ENCODE measurements around the gene COG4.

COG4 gene

GRCh38 chr16:70478912-70479341 lies 44.4 kb downstream of the COG4 start:
- no peak for DNase-seq (ENCODE audit: low spot score)

- DNase-seq (ENCODE audit: low spot score): no peak
These were observed 45.2 kb downstream of the COG4 start for GRCh38 chr16:70478169-70478568.

GRCh38 chr16:70476272-70477020 lies 46.9 kb downstream of the COG4 start:
- peak; percentile 94 for DNase-seq (ENCODE audit: low spot score)

- DNase-seq (ENCODE audit: low spot score): no peak
These were observed 48.1 kb downstream of the COG4 start for GRCh38 chr16:70475054-70475871.

- no peak for DNase-seq (ENCODE audit: low spot score)
These were observed 48.9 kb downstream of the COG4 start for GRCh38 chr16:70474320-70475053.

DNA sequence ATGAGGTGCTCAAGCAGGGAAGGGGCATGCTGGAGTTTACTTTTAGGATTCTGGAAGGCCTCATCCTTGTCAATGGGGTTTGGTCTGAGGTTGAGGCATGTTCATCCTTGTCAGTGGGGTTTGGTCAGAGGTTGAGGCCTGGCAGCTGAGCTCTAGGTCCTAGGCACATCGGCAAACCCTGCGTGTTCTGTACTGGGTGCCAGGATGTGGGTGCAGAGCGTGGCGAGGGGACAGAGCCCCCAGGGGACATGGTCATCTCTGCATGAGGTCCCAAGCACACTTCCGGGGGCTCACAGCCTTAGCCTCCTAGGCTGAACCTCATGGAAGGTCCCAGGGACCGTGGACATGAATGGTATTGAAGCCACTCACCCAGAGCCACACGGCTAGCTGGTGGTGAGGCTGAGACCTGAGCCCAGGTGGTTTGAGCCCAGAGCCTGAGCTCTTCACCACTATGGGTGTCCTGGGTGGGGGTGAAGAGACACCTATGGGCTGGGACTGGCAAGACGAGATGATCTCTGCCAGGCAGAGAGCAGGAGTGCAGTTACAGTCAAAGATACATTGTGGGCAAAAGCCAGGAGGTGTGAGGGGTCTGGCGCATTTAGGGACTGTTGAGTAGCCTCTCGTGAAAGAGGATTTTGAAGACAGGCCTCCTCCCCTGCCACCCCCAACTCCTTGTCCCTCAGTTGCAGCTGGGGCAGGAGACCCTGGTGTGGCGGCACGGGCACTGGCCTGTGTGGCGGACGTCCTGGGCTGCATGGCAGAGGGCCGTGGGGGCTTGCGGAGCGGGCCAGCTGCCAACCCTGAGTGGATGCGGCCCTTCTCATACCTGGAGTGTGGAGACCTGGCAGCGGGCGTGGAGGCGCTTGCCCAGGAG lies 49.7 kb downstream of the COG4 start:
- no peak for DNase-seq (ENCODE audit: low spot score)

DNA sequence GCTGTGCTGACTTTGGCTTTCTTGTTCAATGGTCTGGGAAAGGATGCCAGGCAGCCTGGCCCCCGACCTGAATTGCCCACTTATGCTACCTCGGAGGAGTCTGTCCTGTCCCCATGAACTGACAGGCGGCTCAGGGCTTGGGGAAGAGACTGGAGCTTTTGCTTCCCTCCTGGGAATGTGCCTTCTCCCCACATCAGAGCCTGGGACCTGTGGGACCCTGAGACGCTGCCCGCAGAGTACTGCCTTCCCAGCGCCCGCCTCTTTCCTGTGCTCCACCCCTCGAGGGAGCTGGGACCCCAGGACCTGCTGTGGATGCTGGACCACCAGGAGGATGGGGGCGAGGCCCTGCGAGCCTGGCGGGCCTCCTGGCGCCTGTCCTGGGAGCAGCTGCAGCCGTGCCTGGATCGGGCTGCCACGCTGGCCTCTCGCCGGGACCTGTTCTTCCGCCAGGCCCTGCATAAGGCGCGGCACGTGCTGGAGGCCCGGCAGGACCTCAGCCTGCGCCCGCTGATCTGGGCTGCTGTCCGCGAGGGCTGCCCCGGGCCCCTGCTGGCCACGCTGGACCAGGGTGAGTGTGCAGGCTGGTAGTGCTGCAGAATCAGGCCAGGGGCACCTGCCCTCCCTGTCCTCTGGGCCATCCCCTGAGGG lies 50.4 kb downstream of the COG4 start:
- no peak for DNase-seq (ENCODE audit: low spot score)

DNA sequence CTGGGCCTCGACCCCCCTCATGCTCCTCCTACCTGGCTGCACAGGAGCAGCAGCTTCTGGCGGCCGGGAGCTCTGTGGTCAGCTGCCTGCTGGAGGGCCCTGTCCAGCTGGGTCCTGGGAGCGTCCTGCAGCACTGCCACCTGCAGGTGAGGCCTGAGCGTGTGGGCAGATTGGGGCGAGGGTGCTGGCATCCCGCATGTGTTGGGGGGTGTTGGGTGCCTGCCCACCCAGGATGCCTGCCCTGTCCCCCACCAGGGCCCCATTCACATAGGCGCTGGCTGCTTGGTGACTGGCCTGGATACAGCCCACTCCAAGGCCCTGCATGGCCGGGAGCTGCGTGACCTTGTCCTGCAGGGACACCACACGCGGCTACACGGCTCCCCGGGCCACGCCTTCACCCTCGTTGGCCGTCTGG lies 52.4 kb downstream of the COG4 start:
- DNase-seq (ENCODE audit: low spot score): peak; percentile 55

GRCh38 chr16:70470141-70470926 lies 53.0 kb downstream of the COG4 start:
- no peak for DNase-seq (ENCODE audit: low spot score)

DNA sequence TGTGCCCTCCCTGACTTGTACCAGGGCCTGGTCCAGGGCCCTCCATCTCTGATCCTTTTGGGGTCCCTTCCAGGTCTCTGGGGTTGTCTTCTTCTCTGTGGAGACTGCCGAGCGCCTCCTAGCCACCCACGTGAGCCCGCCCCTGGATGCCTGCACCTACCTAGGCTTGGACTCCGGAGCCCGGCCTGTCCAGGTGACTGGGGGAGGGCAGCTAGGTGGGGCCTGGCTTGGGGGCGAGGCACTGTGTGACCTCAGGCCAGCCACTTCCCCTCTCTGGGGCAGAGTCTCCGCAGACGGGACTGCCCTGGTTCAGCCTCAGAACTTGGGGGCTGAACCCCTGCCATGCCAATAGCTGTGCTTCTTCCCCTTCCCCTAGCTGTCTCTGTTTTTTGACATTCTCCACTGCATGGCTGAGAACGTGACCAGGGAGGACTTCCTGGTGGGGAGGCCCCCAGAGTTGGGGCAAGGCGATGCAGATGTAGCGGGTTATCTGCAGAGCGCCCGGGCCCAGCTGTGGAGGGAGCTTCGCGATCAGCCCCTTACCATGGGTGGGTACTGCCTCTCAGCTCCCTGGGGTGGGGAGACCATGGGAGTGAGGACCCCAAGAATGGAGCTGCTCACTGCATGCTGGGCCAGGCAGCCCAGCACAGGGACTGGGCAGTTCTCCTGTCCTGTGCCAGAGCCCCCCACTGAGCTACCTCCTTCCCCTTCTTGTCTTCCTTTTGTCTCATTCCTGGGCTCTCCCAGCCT lies 54.4 kb downstream of the COG4 start:
- no peak for DNase-seq (ENCODE audit: low spot score)

DNA sequence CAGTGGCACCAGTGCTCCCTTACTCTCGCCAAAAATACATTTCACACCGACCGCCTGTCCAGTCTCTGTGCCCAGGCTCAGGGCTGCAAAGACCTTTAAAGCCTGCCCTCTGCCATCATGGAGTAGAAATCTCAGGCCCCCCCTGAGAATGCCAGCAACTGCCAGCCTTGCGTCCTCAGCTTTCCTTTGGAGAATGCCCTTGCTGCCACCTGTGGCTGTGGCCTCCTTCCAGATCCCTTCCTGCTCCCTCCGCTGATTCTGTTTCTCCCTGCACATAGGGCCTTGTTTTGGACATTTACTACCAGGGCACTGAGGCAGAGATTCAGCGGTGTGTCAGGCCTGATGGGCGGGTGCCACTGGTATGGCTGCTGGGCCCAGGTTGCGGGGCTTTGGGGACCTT lies 55.7 kb downstream of the COG4 start:
- no peak for DNase-seq (ENCODE audit: low spot score)

DNA sequence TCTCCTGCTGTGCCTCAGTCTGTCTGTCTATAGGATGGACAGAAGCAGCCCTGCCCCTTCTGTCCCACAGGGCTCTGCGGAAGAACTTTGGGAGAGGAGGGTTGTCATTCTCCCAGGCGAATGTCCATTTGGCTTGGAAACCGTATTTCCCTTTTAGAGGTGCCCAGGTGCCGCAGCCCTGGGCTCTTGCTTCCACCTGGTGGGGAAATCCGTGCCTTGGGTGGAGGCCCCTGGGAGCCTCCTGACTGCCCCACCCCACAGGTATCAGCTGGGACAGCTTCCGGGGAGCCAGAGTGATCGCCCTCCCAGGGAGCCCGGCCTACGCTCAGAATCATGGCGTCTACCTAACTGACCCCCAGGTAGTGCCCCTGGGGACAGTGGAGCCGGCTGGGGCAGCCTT lies 56.2 kb downstream of the COG4 start:
- no peak for DNase-seq (ENCODE audit: low spot score)

DNA sequence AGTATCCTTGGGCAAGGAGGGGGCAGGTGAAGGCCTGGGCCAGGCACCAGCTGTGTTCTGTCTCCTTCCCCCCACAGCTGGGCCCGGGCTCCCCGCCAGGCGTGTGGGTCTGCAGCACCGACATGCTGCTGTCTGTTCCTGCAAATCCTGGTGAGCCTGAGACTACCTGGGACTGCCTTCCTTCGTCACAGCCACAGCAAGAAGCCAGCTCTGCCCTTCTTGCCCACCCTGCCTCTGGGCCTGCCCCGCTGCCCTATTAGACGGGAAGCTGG lies 56.6 kb downstream of the COG4 start:
- no peak for DNase-seq (ENCODE audit: low spot score)

DNA sequence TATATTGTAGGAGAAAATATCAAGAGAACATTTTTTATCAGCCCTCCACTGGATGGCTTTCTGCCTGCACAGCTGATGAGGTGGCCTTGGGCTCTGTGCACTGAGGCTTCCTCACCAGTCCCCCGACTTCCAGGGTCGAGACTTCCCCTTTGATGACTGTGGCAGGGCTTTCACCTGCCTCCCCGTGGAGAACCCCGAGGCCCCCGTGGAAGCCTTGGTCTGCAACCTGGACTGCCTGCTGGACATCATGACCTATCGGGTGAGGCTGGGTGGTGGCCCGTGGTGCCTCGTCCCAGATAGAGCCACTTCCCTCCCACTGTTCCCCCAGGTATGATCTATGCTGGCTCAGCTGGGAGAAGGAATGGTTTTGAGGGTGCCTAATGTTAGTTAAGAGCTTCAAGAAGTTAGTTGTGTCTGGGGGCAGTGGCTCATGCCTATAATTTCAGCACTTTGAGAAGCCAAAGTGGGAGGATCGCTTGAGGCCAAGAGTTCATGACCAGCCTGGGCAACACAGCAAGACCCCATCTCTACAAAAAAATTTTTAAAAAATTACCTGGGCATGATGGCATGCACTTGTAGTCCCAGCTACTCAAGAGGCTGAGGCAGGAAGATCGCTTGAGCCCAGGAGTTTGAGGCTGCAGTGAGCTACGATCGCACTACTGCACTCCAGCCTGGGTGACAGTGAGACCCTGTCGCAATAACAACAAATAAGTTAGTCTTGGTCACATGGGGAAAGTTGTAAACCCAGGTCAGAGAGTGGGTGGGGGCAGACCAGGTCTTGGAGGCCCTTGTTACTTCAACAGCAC lies 57.2 kb downstream of the COG4 start:
- no peak for DNase-seq (ENCODE audit: low spot score)

- no peak for DNase-seq (ENCODE audit: low spot score)
These were observed 60.1 kb downstream of the COG4 start for GRCh38 chr16:70463235-70463634.

DNA sequence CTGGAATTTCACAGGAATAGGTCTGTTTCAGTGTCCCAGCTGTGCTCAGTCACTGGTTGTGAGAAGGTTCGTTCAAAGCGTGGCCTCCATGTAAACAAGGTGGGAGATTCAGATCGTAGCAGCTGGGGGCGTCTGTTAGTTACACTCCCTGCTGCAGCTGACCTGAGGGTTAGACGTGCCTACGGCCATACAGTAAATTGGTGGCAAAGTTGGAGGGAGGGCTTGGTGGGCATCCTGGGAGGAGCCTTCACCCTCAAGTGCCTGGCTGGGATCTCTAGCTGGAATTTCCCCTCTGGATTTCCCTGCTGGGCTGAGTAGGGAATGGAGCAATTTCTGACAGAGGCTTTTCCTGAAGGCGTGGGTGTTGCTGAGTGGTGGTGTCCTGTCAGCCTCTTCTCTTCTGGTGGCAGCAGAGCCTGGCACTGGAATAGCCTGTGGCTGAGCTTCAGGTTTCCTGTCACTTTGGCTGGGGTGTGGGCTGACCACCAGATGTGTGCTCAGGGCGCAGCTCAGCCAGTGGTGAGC lies 62.6 kb downstream of the COG4 start:
- peak; percentile 48 for DNase-seq (ENCODE audit: low spot score)

DNA sequence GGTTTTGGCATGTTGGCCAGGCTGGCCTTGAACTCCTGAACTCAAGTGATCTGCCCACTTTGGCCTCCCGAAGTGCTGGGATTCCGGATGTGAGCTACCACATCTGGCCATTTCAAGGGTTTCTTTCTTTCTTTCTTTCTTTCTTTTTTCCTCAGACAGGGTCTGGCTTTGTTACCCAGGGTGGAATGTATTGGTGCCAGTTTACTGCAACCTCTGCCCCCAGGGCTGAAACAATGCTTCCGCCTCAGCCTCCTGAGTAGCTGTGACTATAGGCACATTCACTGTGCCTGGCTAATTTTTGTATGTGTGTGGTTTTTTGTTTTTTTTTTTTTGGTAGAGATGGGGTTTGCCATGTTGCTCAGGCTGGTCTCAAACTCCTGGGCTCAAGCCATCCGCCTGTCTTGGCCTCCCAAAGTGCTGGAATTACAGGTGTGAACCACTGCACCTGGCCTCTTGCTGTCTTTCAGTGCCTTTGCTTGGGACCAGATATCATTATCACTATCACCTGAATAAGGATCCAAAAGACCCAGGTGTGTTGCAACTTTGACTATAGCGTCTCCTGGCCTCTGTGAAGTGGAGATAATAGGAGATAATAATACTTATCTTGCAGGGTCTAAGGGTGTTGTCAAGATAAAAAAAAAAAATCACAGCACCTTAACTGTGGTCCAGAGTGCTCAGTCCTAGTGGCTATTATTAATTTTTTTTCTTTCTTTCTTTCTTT lies 65.7 kb downstream of the COG4 start:
- no peak for DNase-seq (ENCODE audit: low spot score)

DNA sequence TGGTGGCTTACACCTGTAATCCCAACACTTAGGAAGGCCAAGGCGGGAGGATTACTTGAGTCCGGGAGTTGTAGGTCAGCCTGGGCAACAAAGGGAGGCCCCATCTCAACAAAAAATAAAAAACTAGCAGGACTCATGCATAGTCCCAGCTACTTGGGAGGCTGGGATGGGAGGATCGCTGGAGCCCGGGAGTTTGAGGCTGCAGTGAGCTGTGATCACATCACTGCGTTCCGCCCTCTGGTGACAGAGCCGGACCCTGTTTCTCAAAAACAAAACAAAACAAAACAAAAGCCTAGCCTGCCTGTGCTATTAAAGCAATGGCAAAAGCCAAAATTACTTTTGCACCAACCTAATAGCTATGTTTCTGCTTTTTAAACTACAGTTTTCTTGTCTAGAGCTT lies 67.4 kb downstream of the COG4 start:
- DNase-seq (ENCODE audit: low spot score): no peak
